NCI-H526 (cell line): ENCODE data around the gene NDP.

Source experiments
- DNase-seq, 2 experiments: peaks; one replicate each; lab custom pipeline; 2025; lab: John Stamatoyannopoulos, UW

Gene NDP

GRCh38 chrX:43973249-43974099 is at the start of gene NDP:
TSS of gene NDP (minus strand) at chrX:43973390. CDS start at chrX:43958645, 14,745 bp downstream.
- no peak for DNase-seq

GRCh38 chrX:44022964-44023363 is 49.8 kb upstream of the NDP start:
- DNase-seq, result no peak

GRCh38 chrX:44020693-44021092 is 47.5 kb upstream of the NDP start:
- no peak for DNase-seq

- no peak for DNase-seq
These were observed 46.7 kb upstream of the NDP start for GRCh38 chrX:44019911-44020310.

- no peak for DNase-seq
These were observed 44.5 kb upstream of the NDP start for GRCh38 chrX:44017676-44018075.

GRCh38 chrX:44016906-44017305 is 43.7 kb upstream of the NDP start:
- DNase-seq, result no peak

GRCh38 chrX:44012484-44013096 is 39.4 kb upstream of the NDP start:
- DNase-seq, result no peak

GRCh38 chrX:44011506-44011905 is 38.3 kb upstream of the NDP start:
- no peak for DNase-seq

- no peak for DNase-seq
These were observed 37.4 kb upstream of the NDP start for GRCh38 chrX:44010626-44011025.

GRCh38 chrX:44006081-44006480 is 32.9 kb upstream of the NDP start:
- DNase-seq, result no peak

GRCh38 chrX:44003975-44004374 is 30.8 kb upstream of the NDP start:
- DNase-seq, result no peak

GRCh38 chrX:44002567-44002966 is 29.4 kb upstream of the NDP start:
- no peak for DNase-seq

- DNase-seq, result no peak
These were observed 25.2 kb upstream of the NDP start for GRCh38 chrX:43998374-43998773.

GRCh38 chrX:43996491-43996890 is 23.3 kb upstream of the NDP start:
- no peak for DNase-seq

- no peak for DNase-seq
These were observed 12.9 kb upstream of the NDP start for GRCh38 chrX:43986083-43986482.

- DNase-seq, result no peak
These were observed 12.3 kb upstream of the NDP start for GRCh38 chrX:43985511-43985910.

- DNase-seq, result no peak
These were observed 5.0 kb upstream of the NDP start for GRCh38 chrX:43978226-43978625.

GRCh38 chrX:43976205-43976604 is 3.0 kb upstream of the NDP start:
- DNase-seq, result no peak

- no peak for DNase-seq
These were observed 2.6 kb upstream of the NDP start for GRCh38 chrX:43975796-43976195.

- DNase-seq, result no peak
These were observed 1.7 kb upstream of the NDP start for GRCh38 chrX:43974741-43975465.

GRCh38 chrX:43974100-43974475 is 898 bp upstream of the NDP start:
- no peak for DNase-seq

GRCh38 chrX:43971966-43972961 is 926 bp downstream of the NDP start:
- no peak for DNase-seq
